Endothelial cell of umbilical vein (primary cell): ENCODE data around the gene TOGARAM2. TPM values are rescaled to one million over a fixed set of nuclear protein-coding genes. Genes with fewer than 3 reads are reported as not detected.

Experiments
- BruUV-seq: library from RNA; stranded (reverse); fragments of 400-500 nt; replicated peaks from 2 replicates; lab custom pipeline; 2021; lab: Mats Ljungman, UMichigan
- CTCF ChIA-PET: fragments of 300-600, 350-600 bp; sonication (Branson Sonifier 250); formaldehyde crosslinking; loops from one replicate; lab custom pipeline; 2021; ENCODE audit warnings: antibody characterized with exemption, inconsistent platforms; lab: Charles Lee
- POLR2A ChIA-PET: fragments of 300-600, 350-600 bp; sonication (Branson Sonifier 250); formaldehyde crosslinking; loops from one replicate; lab custom pipeline; 2021; ENCODE audit warnings: antibody characterized with exemption, inconsistent platforms; lab: Charles Lee
- DNase-seq: peaks from one replicate; pipeline ENCODE4 v3.0.0-alpha.2; 2011; ENCODE audit warnings: low read depth, low spot score
- FAIRE-seq: peaks from 2 replicates; lab custom pipeline; 2011; peaks lifted over from hg19 to GRCh38; lab: Jason Lieb, UNC
- H2AFZ ChIP-seq: 2 replicates; pipeline ENCODE4 v1.6.0; 2012; ENCODE audit warnings: low read depth, low read length, control low read depth, inconsistent platforms
- H3K27ac ChIP-seq: 2 replicates; pipeline ENCODE4 v1.5.1; 2011; ENCODE audit warnings: low read depth, mild to moderate bottlenecking, control low read depth, low read length, moderate library complexity; ENCODE audit not compliant: insufficient read depth
- H3K27me3 ChIP-seq, 2 experiments: 2 replicates each; pipeline versions ENCODE4 v1.6.0 to v1.6.1; 2011; ENCODE audit warnings: low read length in 2 of 2, mixed read lengths in 1 of 2; ENCODE audit not compliant: control insufficient read depth in 2 of 2, insufficient read depth in 2 of 2
- H3K36me3 ChIP-seq, 2 experiments: 2 replicates in 1 of 2; 3 replicates in 1 of 2; pipeline ENCODE4 v1.5.1; 2011; ENCODE audit warnings: low read length in 2 of 2, mild to moderate bottlenecking in 1 of 2, moderate library complexity in 1 of 2; ENCODE audit not compliant: control insufficient read depth in 2 of 2, insufficient read depth in 2 of 2; ENCODE audit errors: extremely low read depth in 1 of 2
- H3K4me1 ChIP-seq: 3 replicates; pipeline ENCODE4 v1.5.1; 2011; ENCODE audit warnings: mild to moderate bottlenecking, low read length; ENCODE audit not compliant: control insufficient read depth, insufficient read depth; ENCODE audit errors: extremely low read depth
- H3K4me2 ChIP-seq: 2 replicates; pipeline ENCODE4 v1.6.1; 2011; ENCODE audit warnings: low read length, control low read depth, mixed read lengths; ENCODE audit not compliant: insufficient read depth
- H3K4me3 ChIP-seq, 3 experiments: fragments of 200-600 bp in 1 of 3; sonication (generic), shearing (Covaris generic) in 1 of 3; replicated peaks in 1 of 3; 2 replicates each; pipeline ENCODE4 v1.5.1; 2011 to 2016; ENCODE audit warnings: control low read depth in 3 of 3, low read length in 3 of 3, mild to moderate bottlenecking in 2 of 3, inconsistent platforms in 1 of 3, low read depth in 1 of 3, moderate library complexity in 1 of 3; ENCODE audit not compliant: insufficient read depth in 1 of 3
- H3K79me2 ChIP-seq: 2 replicates; pipeline ENCODE4 v1.6.0; 2012; ENCODE audit warnings: low read length, inconsistent platforms; ENCODE audit not compliant: control insufficient read depth, insufficient read depth
- H3K9ac ChIP-seq: replicated peaks from 2 replicates; pipeline ENCODE3; 2011; ENCODE audit warnings: low read length, control low read depth; ENCODE audit not compliant: insufficient read depth; ENCODE audit errors: extremely low read depth
- H3K9me1 ChIP-seq: replicated peaks from 3 replicates; pipeline ENCODE4 v1.6.0; 2011; ENCODE audit warnings: mild to moderate bottlenecking, low read length; ENCODE audit not compliant: control insufficient read depth, insufficient read depth; ENCODE audit errors: extremely low read depth
- H3K9me3 ChIP-seq: replicated peaks from 2 replicates; pipeline ENCODE4 v1.5.1; 2012; ENCODE audit warnings: low read length, inconsistent platforms; ENCODE audit not compliant: control insufficient read depth, insufficient read depth
- H4K20me1 ChIP-seq: replicated peaks from 2 replicates; pipeline ENCODE3; 2011; ENCODE audit warnings: mild to moderate bottlenecking, low read length; ENCODE audit not compliant: control insufficient read depth, insufficient read depth; ENCODE audit errors: extremely low read depth
- EZH2 ChIP-seq: IDR thresholded peaks from 2 replicates; pipeline ENCODE4 v1.6.1; 2012; ENCODE audit warnings: borderline replicate concordance, low read depth, mild to moderate bottlenecking, moderate library complexity, low read length, inconsistent platforms; ENCODE audit not compliant: severe bottlenecking
- FOS ChIP-seq: IDR thresholded peaks from 2 replicates; pipeline ENCODE4 v1.6.1; 2011; ENCODE audit warnings: mild to moderate bottlenecking, low read length, moderate library complexity, borderline replicate concordance; ENCODE audit not compliant: insufficient read depth
- GATA2 ChIP-seq: IDR thresholded peaks from 2 replicates; pipeline ENCODE4 v1.7.0; 2011; ENCODE audit warnings: low read depth, mild to moderate bottlenecking, moderate library complexity, mixed read lengths, low read length; ENCODE audit not compliant: insufficient read length, insufficient read depth
- JUN ChIP-seq: IDR thresholded peaks from 2 replicates; pipeline ENCODE4 v1.6.1; 2011; ENCODE audit warnings: borderline replicate concordance, low read depth; ENCODE audit not compliant: insufficient read length, insufficient read depth
- MYC ChIP-seq: IDR thresholded peaks from one replicate; pipeline ENCODE4 v1.6.1; 2011; ENCODE audit warnings: mild to moderate bottlenecking, low read depth, low read length
- POLR2A ChIP-seq: IDR thresholded peaks from 2 replicates; pipeline ENCODE4 v1.6.1; 2012; ENCODE audit warnings: low read depth, mild to moderate bottlenecking, control low read depth, low read length
- POLR2AphosphoS5 ChIP-seq: IDR thresholded peaks from 2 replicates; pipeline ENCODE4 v1.6.1; 2012; ENCODE audit warnings: low read depth, mild to moderate bottlenecking, control low read depth, low read length, moderate library complexity; ENCODE audit not compliant: insufficient read depth
- dilution Hi-C: fragments of 300-500 bp; cut with MboI; formaldehyde crosslinking; loops from one replicate; pipeline ENCODE4 v1.15.0; 2019; ENCODE audit warnings: low sequenced_read_pairs; ENCODE audit not compliant: extremely low pct_ligation_motif_present
- intact Hi-C: fragments of 100-400 bp; cut with micrococcal nuclease; formaldehyde crosslinking; loops from one replicate; pipeline ENCODE4 v1.10.0; 2022
- polyA plus RNA-seq, 4 experiments: library from polyadenylated mRNA; depleted of rRNA in 3 of 4; stranded (reverse) in 3 of 4; unstranded in 1 of 4; fragments of >200 nt; gene quantifications; 2 replicates each; pipeline versions ENCODE4 v1.2.1 to v1.2.3, GENCODE V29; 2011 to 2012; ENCODE audit warnings: missing spikeins in 1 of 4
- total RNA-seq: library from RNA; stranded (reverse); gene quantifications from 2 replicates; pipeline ENCODE4 v1.2.3, GENCODE V29; 2021
- TF ChIP-seq, protein P1 (sequence below): IDR thresholded peaks from 2 replicates; pipeline ENCODE4 v1.6.1; 2011; ENCODE audit not compliant: insufficient read depth, insufficient read length
- TF ChIP-seq, protein P2 (sequence below), 2 donors: IDR thresholded peaks; 1 replicate in 1 of 2; 2 replicates in 1 of 2; pipeline ENCODE4 v1.5.1; 2011; ENCODE audit warnings: low read length in 2 of 2, mild to moderate bottlenecking in 2 of 2, moderate library complexity in 2 of 2, control low read depth in 1 of 2, inconsistent platforms in 1 of 2, low read depth in 1 of 2; ENCODE audit not compliant: insufficient read depth in 1 of 2; ENCODE audit errors: extremely low read depth in 1 of 2

Gene TOGARAM2
- total and polyA plus RNA-seq, 2 donors (not counting 3 experiments of a cell fraction or from before 2014, with no cell fraction given) = not detected

DNA sequence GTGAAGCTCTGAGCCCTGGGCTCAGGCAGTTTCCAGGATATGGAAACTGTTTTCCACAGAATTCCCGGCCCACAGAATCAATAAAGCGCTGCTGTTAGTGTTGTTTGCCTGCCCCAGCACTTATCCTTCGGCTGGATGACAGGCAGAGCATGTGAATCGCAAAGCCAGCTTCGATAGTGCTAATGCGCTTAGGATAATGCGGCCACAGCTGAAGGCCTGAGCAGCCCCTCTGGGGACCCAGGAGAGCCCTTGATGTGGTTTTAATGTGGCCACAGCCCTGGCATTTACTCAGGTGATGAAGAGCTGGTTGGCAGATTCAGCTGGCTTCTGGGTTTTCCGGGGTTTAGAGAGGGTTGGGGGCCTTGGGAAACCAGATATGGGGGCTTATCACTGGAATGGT, 69.5 kb downstream of the TOGARAM2 start:
- TF ChIP-seq MYC (no peak), POLR2AphosphoS5 (no peak), FOS (no peak), GATA2 (no peak), JUN (no peak), EZH2 (no peak), POLR2A (no peak)
- TF ChIP-seq, protein P1, sequence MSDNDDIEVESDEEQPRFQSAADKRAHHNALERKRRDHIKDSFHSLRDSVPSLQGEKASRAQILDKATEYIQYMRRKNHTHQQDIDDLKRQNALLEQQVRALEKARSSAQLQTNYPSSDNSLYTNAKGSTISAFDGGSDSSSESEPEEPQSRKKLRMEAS = no peak
- TF ChIP-seq, protein P2, sequence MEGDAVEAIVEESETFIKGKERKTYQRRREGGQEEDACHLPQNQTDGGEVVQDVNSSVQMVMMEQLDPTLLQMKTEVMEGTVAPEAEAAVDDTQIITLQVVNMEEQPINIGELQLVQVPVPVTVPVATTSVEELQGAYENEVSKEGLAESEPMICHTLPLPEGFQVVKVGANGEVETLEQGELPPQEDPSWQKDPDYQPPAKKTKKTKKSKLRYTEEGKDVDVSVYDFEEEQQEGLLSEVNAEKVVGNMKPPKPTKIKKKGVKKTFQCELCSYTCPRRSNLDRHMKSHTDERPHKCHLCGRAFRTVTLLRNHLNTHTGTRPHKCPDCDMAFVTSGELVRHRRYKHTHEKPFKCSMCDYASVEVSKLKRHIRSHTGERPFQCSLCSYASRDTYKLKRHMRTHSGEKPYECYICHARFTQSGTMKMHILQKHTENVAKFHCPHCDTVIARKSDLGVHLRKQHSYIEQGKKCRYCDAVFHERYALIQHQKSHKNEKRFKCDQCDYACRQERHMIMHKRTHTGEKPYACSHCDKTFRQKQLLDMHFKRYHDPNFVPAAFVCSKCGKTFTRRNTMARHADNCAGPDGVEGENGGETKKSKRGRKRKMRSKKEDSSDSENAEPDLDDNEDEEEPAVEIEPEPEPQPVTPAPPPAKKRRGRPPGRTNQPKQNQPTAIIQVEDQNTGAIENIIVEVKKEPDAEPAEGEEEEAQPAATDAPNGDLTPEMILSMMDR (IDR thresholded peaks at IDR 0.05; ENCODE audit: extremely low read depth in 1 of 2, insufficient read depth in 1 of 2, low read depth in 1 of 2, low read length in 2 of 2) = no peak
- Histone ChIP-seq H3K4me2 (no peak overlapping the region), H3K27ac (no peak overlapping the region), H3K9me1 (no peaks in the 10 kb centered on the region), H3K9me3 (no peaks in the 10 kb centered on the region), H4K20me1 (no peaks in the 10 kb centered on the region), H3K9ac (no peak overlapping the region), H3K4me3 (no peak overlapping the region), H3K27me3 (no peaks in the 10 kb centered on the region), H3K36me3 (no peaks in the 10 kb centered on the region), H3K79me2 (no peaks in the 10 kb centered on the region), H3K4me1 (no peaks in the 10 kb centered on the region), H2AFZ (no peak overlapping the region)
- DNase-seq (no peak), FAIRE-seq (no peak)
- ChIA-PET POLR2A (no interaction called here), CTCF (interaction anchor here (1.5 kb wide), 1 partner anchor 13 kb away, joined by 3 read pairs; no protein-coding TSS in a partner anchor)
- intact Hi-C loops = loop anchor here (5.0 kb wide), 1 partner anchor 147 kb away; no protein-coding TSS in a partner anchor
- dilution Hi-C loops = no loop called here
- BruUV-seq = no TSS peak
